CD4-positive, alpha-beta T cell treated with Interleukin-1 beta for 1 hour (primary cell): ENCODE measurements around the gene ATP2C1.
"Not testable (repeated sequence)": the region's sequence is repeated elsewhere in the genome, so short reads cannot be mapped to it uniquely, and the experiment has no call there.

Experiments used
- DNase-seq, 2 donors: peaks; one replicate each; pipeline ENCODE4 v3.0.0-alpha.2; 2020 to 2022

Gene ATP2C1

GRCh38 chr3:130948001-130948773 is 54.3 kb downstream of the ATP2C1 start:
- no peak for DNase-seq

GRCh38 chr3:130948929-130949328 is 55.0 kb downstream of the ATP2C1 start:
- DNase-seq, result no peak

- no peak for DNase-seq
Measured at GRCh38 chr3:130950124-130950523, 56.2 kb downstream of the ATP2C1 start.

GRCh38 chr3:130950641-130951040 is 56.8 kb downstream of the ATP2C1 start:
- DNase-seq, result no peak

GRCh38 chr3:130955481-130955880 is 61.6 kb downstream of the ATP2C1 start:
- no peak for DNase-seq

- DNase-seq, result no peak
Measured at GRCh38 chr3:130956281-130956680, 62.4 kb downstream of the ATP2C1 start.

GRCh38 chr3:130956721-130957120 is 62.8 kb downstream of the ATP2C1 start:
- DNase-seq, result no peak

GRCh38 chr3:130960139-130960795 is 66.4 kb downstream of the ATP2C1 start:
- no peak for DNase-seq

GRCh38 chr3:130961458-130961857 is 67.6 kb downstream of the ATP2C1 start:
- no peak for DNase-seq

GRCh38 chr3:130963444-130963843 is 69.6 kb downstream of the ATP2C1 start:
- DNase-seq, result no peak

- no peak for DNase-seq
Measured at GRCh38 chr3:130963878-130964277, 70.0 kb downstream of the ATP2C1 start.

GRCh38 chr3:130967281-130967680 is 73.4 kb downstream of the ATP2C1 start:
- DNase-seq, result no peak

GRCh38 chr3:130968221-130968620 is 74.3 kb downstream of the ATP2C1 start:
- no peak for DNase-seq

GRCh38 chr3:130969621-130970020 is 75.7 kb downstream of the ATP2C1 start:
- DNase-seq, result no peak

GRCh38 chr3:130971208-130971607 is 77.3 kb downstream of the ATP2C1 start:
- DNase-seq, result no peak

GRCh38 chr3:130972592-130972991 is 78.7 kb downstream of the ATP2C1 start:
- DNase-seq, result not testable (repeated sequence)

- DNase-seq, result no peak
Measured at GRCh38 chr3:130973406-130973805, 79.5 kb downstream of the ATP2C1 start.

GRCh38 chr3:130974201-130974600 is 80.3 kb downstream of the ATP2C1 start:
- DNase-seq, result no peak

- DNase-seq, result no peak
Measured at GRCh38 chr3:130975251-130975650, 81.4 kb downstream of the ATP2C1 start.

GRCh38 chr3:130976706-130977105 is 82.8 kb downstream of the ATP2C1 start:
- DNase-seq, result no peak

GRCh38 chr3:130979117-130979516 is 85.2 kb downstream of the ATP2C1 start:
- DNase-seq, result no peak

GRCh38 chr3:130981469-130981868 is 87.6 kb downstream of the ATP2C1 start:
- DNase-seq, result no peak

- DNase-seq, result no peak
Measured at GRCh38 chr3:130990282-130990681, 96.4 kb downstream of the ATP2C1 start.

GRCh38 chr3:130991126-130991525 is 97.2 kb downstream of the ATP2C1 start:
- DNase-seq, result no peak

- no peak for DNase-seq
Measured at GRCh38 chr3:130992344-130992743, 98.5 kb downstream of the ATP2C1 start.
